HCEC 1CT (cell line): ENCODE results near the gene TGOLN2.

Source experiments
- DNase-seq: peaks from one replicate; pipeline ENCODE4 v3.0.0-alpha.2; 2017

TGOLN2 gene

GRCh38 chr2:85307527-85307897 lies 20.3 kb downstream of the TGOLN2 start:
- no peak for DNase-seq

GRCh38 chr2:85303780-85304531 lies 23.8 kb downstream of the TGOLN2 start:
- DNase-seq: no peak

- no peak for DNase-seq
These were observed 25.7 kb downstream of the TGOLN2 start for GRCh38 chr2:85302121-85302520.

- no peak for DNase-seq
These were observed 36.3 kb downstream of the TGOLN2 start for GRCh38 chr2:85291425-85292023.

- peak; percentile 58 for DNase-seq
These were observed 39.5 kb downstream of the TGOLN2 start for GRCh38 chr2:85288244-85288725.

- no peak for DNase-seq
These were observed 40.1 kb downstream of the TGOLN2 start for GRCh38 chr2:85287721-85288120.

GRCh38 chr2:85286918-85287317 lies 40.9 kb downstream of the TGOLN2 start:
- DNase-seq: no peak

- DNase-seq: no peak
These were observed 44.1 kb downstream of the TGOLN2 start for GRCh38 chr2:85283641-85284040.

- DNase-seq: no peak
These were observed 44.9 kb downstream of the TGOLN2 start for GRCh38 chr2:85282914-85283313.

- DNase-seq: no peak
These were observed 46.2 kb downstream of the TGOLN2 start for GRCh38 chr2:85281553-85281952.

GRCh38 chr2:85278361-85278760 lies 49.4 kb downstream of the TGOLN2 start:
- peak; percentile 40 for DNase-seq

- DNase-seq: peak; percentile 69
These were observed 50.2 kb downstream of the TGOLN2 start for GRCh38 chr2:85277416-85278158.

GRCh38 chr2:85276571-85277118 lies 51.1 kb downstream of the TGOLN2 start:
- DNase-seq: no peak

GRCh38 chr2:85275984-85276540 lies 51.7 kb downstream of the TGOLN2 start:
- DNase-seq: no peak

- DNase-seq: peak; percentile 65
These were observed 53.8 kb downstream of the TGOLN2 start for GRCh38 chr2:85273738-85274731.

- DNase-seq: no peak
These were observed 55.4 kb downstream of the TGOLN2 start for GRCh38 chr2:85272357-85272756.

- DNase-seq: no peak
These were observed 57.8 kb downstream of the TGOLN2 start for GRCh38 chr2:85269959-85270358.
